Fibroblast of lung (primary cell): Measurements from ENCODE around the gene MBTD1. TPM values are rescaled to one million over a fixed set of nuclear protein-coding genes. Genes with fewer than 3 reads are reported as not detected.

Experiments
- DNase-seq, 2 donors: peaks; one replicate each; pipeline versions ENCODE4 v3.0.0 to v3.0.0-alpha.2; 2010; ENCODE audit warnings: low read depth in 2 of 2
- H2AFZ ChIP-seq: 2 replicates; pipeline ENCODE4 v1.5.1; 2012; ENCODE audit warnings: low read length, control low read depth, inconsistent platforms
- H3K27ac ChIP-seq: 2 replicates; pipeline ENCODE4 v1.5.1; 2011; ENCODE audit warnings: low read length, control low read depth; ENCODE audit not compliant: insufficient read depth
- H3K27me3 ChIP-seq: 2 replicates; pipeline ENCODE4 v1.5.1; 2011; ENCODE audit warnings: mild to moderate bottlenecking, low read length; ENCODE audit not compliant: control insufficient read depth, insufficient read depth
- H3K36me3 ChIP-seq: 2 replicates; pipeline ENCODE4 v1.5.1; 2011; ENCODE audit warnings: low read length; ENCODE audit not compliant: control insufficient read depth, insufficient read depth
- H3K4me1 ChIP-seq: 2 replicates; pipeline ENCODE4 v1.5.1; 2011; ENCODE audit warnings: low read length; ENCODE audit not compliant: control insufficient read depth, insufficient read depth; ENCODE audit errors: extremely low read depth
- H3K4me2 ChIP-seq: 2 replicates; pipeline ENCODE4 v1.5.1; 2011; ENCODE audit warnings: low read length, control low read depth; ENCODE audit not compliant: insufficient read depth; ENCODE audit errors: extremely low read depth
- H3K4me3 ChIP-seq, 4 experiments: fragments of 200-600 bp in 1 of 4; sonication (generic) in 1 of 4; replicated peaks in 1 of 4; 2 replicates each; pipeline ENCODE4 v1.5.1; 2011 to 2016; ENCODE audit warnings: low read length in 4 of 4, low read depth in 3 of 4, mild to moderate bottlenecking in 3 of 4, control low read depth in 2 of 4, inconsistent platforms in 1 of 4, mixed read lengths in 1 of 4; ENCODE audit not compliant: insufficient read depth in 1 of 4; ENCODE audit errors: control extremely low read depth in 1 of 4
- H3K79me2 ChIP-seq: 2 replicates; pipeline ENCODE4 v1.5.1; 2012; ENCODE audit warnings: mild to moderate bottlenecking, low read length, inconsistent platforms; ENCODE audit not compliant: control insufficient read depth, insufficient read depth
- H3K9ac ChIP-seq: 2 replicates; pipeline ENCODE4 v1.5.1; 2011; ENCODE audit warnings: mild to moderate bottlenecking, low read length, control low read depth; ENCODE audit not compliant: insufficient read depth
- H3K9me3 ChIP-seq: 2 replicates; pipeline ENCODE4 v1.5.1; 2012; ENCODE audit warnings: low read depth, low read length; ENCODE audit not compliant: control insufficient read depth, insufficient read depth
- H4K20me1 ChIP-seq: 2 replicates; pipeline ENCODE4 v1.5.1; 2011; ENCODE audit warnings: low read length; ENCODE audit not compliant: control insufficient read depth, insufficient read depth; ENCODE audit errors: extremely low read depth
- EZH2 ChIP-seq: IDR thresholded peaks from 2 replicates; pipeline ENCODE4 v1.5.1; 2012; ENCODE audit warnings: low read length, control low read depth, mild to moderate bottlenecking; ENCODE audit errors: missing control alignments
- polyA plus RNA-seq, 2 donors: library from polyadenylated mRNA; depleted of rRNA in 1 of 2; stranded (reverse) in 1 of 2; unstranded in 1 of 2; fragments of >200 nt; gene quantifications; 2 replicates each; pipeline ENCODE4 v1.2.1, GENCODE V29; 2011 to 2012; ENCODE audit warnings: missing spikeins in 1 of 2
- total RNA-seq: library from RNA; depleted of rRNA; stranded (reverse); fragments of >200 nt; gene quantifications from 2 replicates; pipeline ENCODE4 v1.2.1, GENCODE V29; 2014
- TF ChIP-seq, protein P1 (sequence below), 2 donors: IDR thresholded peaks in 1 of 2; conservative IDR thresholded peaks in 1 of 2; 1 replicate in 1 of 2; 2 replicates in 1 of 2; pipeline ENCODE4 v1.5.1; 2011 to 2012; ENCODE audit warnings: low read length in 2 of 2, control low read depth in 1 of 2, inconsistent platforms in 1 of 2, low read depth in 1 of 2, mild to moderate bottlenecking in 1 of 2

Gene MBTD1
- total and polyA plus RNA-seq, 2 donors (not counting 1 experiment from before 2014, with no cell fraction given): 4.4 to 13.7 TPM

DNA sequence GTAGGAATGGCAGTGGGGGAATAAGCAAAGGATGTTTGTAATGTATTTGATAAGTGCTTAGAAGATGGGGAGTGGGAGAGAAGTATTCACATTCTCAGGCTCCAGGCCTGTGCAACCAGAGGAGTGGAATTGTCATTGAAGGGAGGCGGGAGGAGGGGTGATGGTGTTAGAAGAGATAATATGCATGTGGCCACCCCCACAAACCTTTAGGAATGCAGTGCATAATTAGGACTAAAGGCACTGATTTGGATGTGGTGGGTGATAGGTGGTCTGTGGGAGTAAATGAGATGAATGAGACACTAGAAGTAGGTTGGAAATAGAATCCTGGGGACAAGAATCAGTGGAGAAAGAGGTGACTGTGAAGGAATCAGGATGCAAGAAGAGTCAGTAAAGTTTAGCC, 27.6 kb upstream of the MBTD1 start:
- H3K79me2 ChIP-seq: no peaks in the 10 kb centered on the region
- no peaks in the 10 kb centered on the region for H3K9me3 ChIP-seq
- H4K20me1 ChIP-seq: no peaks in the 10 kb centered on the region
- no peak overlapping the region for H3K27ac ChIP-seq
- no peaks in the 10 kb centered on the region for H3K4me1 ChIP-seq
- no peak overlapping the region for H3K9ac ChIP-seq
- no peak overlapping the region for H3K4me3 ChIP-seq
- H3K4me2 ChIP-seq: no peak overlapping the region
- no peak for TF ChIP-seq EZH2
- TF ChIP-seq, protein P1, sequence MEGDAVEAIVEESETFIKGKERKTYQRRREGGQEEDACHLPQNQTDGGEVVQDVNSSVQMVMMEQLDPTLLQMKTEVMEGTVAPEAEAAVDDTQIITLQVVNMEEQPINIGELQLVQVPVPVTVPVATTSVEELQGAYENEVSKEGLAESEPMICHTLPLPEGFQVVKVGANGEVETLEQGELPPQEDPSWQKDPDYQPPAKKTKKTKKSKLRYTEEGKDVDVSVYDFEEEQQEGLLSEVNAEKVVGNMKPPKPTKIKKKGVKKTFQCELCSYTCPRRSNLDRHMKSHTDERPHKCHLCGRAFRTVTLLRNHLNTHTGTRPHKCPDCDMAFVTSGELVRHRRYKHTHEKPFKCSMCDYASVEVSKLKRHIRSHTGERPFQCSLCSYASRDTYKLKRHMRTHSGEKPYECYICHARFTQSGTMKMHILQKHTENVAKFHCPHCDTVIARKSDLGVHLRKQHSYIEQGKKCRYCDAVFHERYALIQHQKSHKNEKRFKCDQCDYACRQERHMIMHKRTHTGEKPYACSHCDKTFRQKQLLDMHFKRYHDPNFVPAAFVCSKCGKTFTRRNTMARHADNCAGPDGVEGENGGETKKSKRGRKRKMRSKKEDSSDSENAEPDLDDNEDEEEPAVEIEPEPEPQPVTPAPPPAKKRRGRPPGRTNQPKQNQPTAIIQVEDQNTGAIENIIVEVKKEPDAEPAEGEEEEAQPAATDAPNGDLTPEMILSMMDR (conservative IDR thresholded peaks at IDR 0.05 in 1 of 2, IDR thresholded peaks at IDR 0.05 in 1 of 2; ENCODE audit: low read depth in 1 of 2, low read length in 2 of 2): no peak
- no peak overlapping the region for H2AFZ ChIP-seq
- H3K27me3 ChIP-seq: no peaks in the 10 kb centered on the region
- H3K36me3 ChIP-seq: peaks cover 7% of the 10 kb centered on the region
- DNase-seq: no peak

GRCh38 chr17:51279183-51279582, 19.3 kb upstream of the MBTD1 start:
- no peak overlapping the region for H3K4me3 ChIP-seq
- no peaks in the 10 kb centered on the region for H3K79me2 ChIP-seq
- H2AFZ ChIP-seq: no peak overlapping the region
- no peak overlapping the region for H3K9ac ChIP-seq
- no peak overlapping the region for H3K4me2 ChIP-seq
- no peaks in the 10 kb centered on the region for H3K27me3 ChIP-seq
- H4K20me1 ChIP-seq: no peaks in the 10 kb centered on the region
- H3K9me3 ChIP-seq: no peaks in the 10 kb centered on the region
- no peak for DNase-seq
- peaks cover 13% of the 10 kb centered on the region for H3K36me3 ChIP-seq
- peaks cover 5% of the 10 kb centered on the region for H3K4me1 ChIP-seq
- TF ChIP-seq, protein P1 (conservative IDR thresholded peaks at IDR 0.05 in 1 of 2, IDR thresholded peaks at IDR 0.05 in 1 of 2; ENCODE audit: low read depth in 1 of 2, low read length in 2 of 2): no peak
- no peak for TF ChIP-seq EZH2
- H3K27ac ChIP-seq: no peak overlapping the region

DNA sequence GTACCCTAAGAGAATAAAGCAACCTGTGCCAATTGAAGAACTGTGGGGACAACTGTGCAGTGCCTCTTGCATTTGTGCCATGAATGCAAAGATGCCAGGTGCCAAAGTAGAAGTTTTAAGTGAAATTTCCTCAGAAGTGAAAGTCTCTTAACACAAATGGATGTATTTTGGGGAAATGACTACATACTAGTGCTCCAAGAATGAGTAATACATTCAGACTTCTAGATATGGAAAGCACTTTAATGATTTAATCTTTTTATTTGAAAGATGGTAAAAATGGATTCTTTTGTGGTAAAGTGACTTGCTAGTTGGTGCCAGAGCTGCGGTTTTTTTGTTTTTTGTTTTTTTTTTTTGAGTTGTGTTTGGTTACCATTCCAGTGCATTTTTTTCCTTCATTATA, 15.5 kb upstream of the MBTD1 start:
- H3K27ac ChIP-seq: peak overlapping the region; percentile 66
- DNase-seq: peak; percentile 42 to 87
- H3K9ac ChIP-seq: no peak overlapping the region

More for the DNA sequence above, 15.5 kb upstream of the MBTD1 start:
- H3K4me2 ChIP-seq: peak overlapping the region; percentile 66
- peaks cover 4% of the 10 kb centered on the region for H3K79me2 ChIP-seq
- peaks cover 8% of the 10 kb centered on the region for H3K4me1 ChIP-seq
- H3K9me3 ChIP-seq: no peaks in the 10 kb centered on the region
- no peak overlapping the region for H2AFZ ChIP-seq
- TF ChIP-seq, protein P1 (conservative IDR thresholded peaks at IDR 0.05 in 1 of 2, IDR thresholded peaks at IDR 0.05 in 1 of 2; ENCODE audit: low read depth in 1 of 2, low read length in 2 of 2): no peak
- no peak for TF ChIP-seq EZH2
- no peaks in the 10 kb centered on the region for H3K27me3 ChIP-seq
- H3K36me3 ChIP-seq: peaks cover 15% of the 10 kb centered on the region
- no peak overlapping the region for H3K4me3 ChIP-seq
- no peaks in the 10 kb centered on the region for H4K20me1 ChIP-seq
